A673 (cell line): Measurements from ENCODE around the gene ASB18. TPM values are rescaled to one million over a fixed set of nuclear protein-coding genes. Genes with fewer than 3 reads are reported as not detected.

ENCODE experiments used
- BruUV-seq: library from RNA; stranded (reverse); fragments of 400-500 nt; replicated peaks from 2 replicates; lab custom pipeline; 2021; lab: Mats Ljungman, UMichigan
- CTCF ChIA-PET: fragments of 300-600 bp; sonication (Branson Sonifier 250); formaldehyde crosslinking; loops from one replicate; lab custom pipeline; 2022; ENCODE audit warnings: antibody characterized with exemption; lab: Charles Lee
- POLR2A ChIA-PET: fragments of 300-600 bp; sonication (Branson Sonifier 250); formaldehyde crosslinking; loops from one replicate; lab custom pipeline; 2022; ENCODE audit warnings: antibody characterized with exemption; ENCODE audit not compliant: low non-redundant PET; lab: Charles Lee
- DNase-seq: peaks from one replicate; pipeline ENCODE4 v3.0.0-alpha.2; 2015; ENCODE audit warnings: low spot score
- H3K27ac ChIP-seq: fragments of 200-600 bp; sonication (generic); 2 replicates; pipeline ENCODE4 v1.5.1; 2016; ENCODE audit warnings: mixed run types, low read depth, mild to moderate bottlenecking, mixed read lengths, antibody characterized with exemption, low read length; ENCODE audit not compliant: poor library complexity, severe bottlenecking
- H3K27me3 ChIP-seq: fragments of 200-600 bp; sonication (generic); replicated peaks from 2 replicates; pipeline ENCODE4 v1.6.1; 2017; ENCODE audit warnings: mixed run types, low read depth, mild to moderate bottlenecking, mixed read lengths, antibody characterized with exemption, low read length; ENCODE audit not compliant: insufficient read depth, poor library complexity
- H3K36me3 ChIP-seq: fragments of 200-600 bp; sonication (generic); 2 replicates; pipeline ENCODE4 v1.6.1; 2016; ENCODE audit warnings: mixed run types, mild to moderate bottlenecking, mixed read lengths, antibody characterized with exemption, low read length; ENCODE audit not compliant: insufficient read depth, poor library complexity, severe bottlenecking
- H3K4me1 ChIP-seq: fragments of 200-600 bp; sonication (generic); 2 replicates; pipeline ENCODE4 v1.6.1; 2017; ENCODE audit warnings: mixed run types, mild to moderate bottlenecking, mixed read lengths, antibody characterized with exemption, low read length; ENCODE audit not compliant: insufficient read depth, poor library complexity, severe bottlenecking
- H3K4me3 ChIP-seq: fragments of 200-600 bp; sonication (generic); 2 replicates; pipeline ENCODE4 v1.5.1; 2016; ENCODE audit warnings: low read depth, mixed run types, mild to moderate bottlenecking, mixed read lengths, low read length; ENCODE audit not compliant: poor library complexity, severe bottlenecking
- H3K9me3 ChIP-seq: fragments of 200-600 bp; sonication (generic); 2 replicates; pipeline ENCODE4 v1.6.1; 2016; ENCODE audit warnings: mixed run types, low read depth, mild to moderate bottlenecking, mixed read lengths, antibody characterized with exemption, low read length; ENCODE audit not compliant: poor library complexity, severe bottlenecking
- intact Hi-C: fragments of 100-400 bp; cut with micrococcal nuclease; formaldehyde crosslinking; loops from one replicate; pipeline ENCODE4 v1.10.0; 2022; ENCODE audit not compliant: unreplicated experiment
- total RNA-seq: library from RNA; stranded (reverse); gene quantifications from 2 replicates; pipeline ENCODE4 v1.2.3, GENCODE V29; 2021
- TF ChIP-seq, protein P1 (sequence below): fragments of 300-800, 200-600 bp; sonication (generic); conservative IDR thresholded peaks from 2 replicates; pipeline ENCODE4 v1.5.1; 2017; ENCODE audit warnings: low read depth, mild to moderate bottlenecking, antibody characterized with exemption, low read length, moderate library complexity, mixed read lengths

ASB18 gene
- total RNA-seq, 1 experiment from 2014 or later, result not detected

DNA sequence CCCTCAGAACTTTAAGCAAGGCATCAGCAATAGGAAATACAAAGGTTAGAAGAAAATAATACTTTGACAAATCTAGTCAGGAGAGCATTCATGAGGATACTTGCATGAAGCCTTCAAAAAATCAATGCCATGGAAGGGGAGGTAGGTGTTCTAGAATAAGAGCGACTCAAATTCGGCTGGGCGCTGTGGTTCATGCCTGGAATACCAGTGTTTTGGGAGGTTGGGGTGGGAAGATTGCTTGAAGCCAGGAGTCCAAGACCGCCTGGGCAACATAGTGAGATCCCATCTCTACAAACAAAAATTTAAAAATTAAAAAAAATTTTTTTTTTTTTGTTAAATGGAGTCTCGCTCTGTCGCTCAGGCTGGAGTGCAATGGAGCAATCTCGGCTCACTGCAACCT lies 117.8 kb downstream of the ASB18 start:
- Histone ChIP-seq H3K36me3 (no peaks in the 10 kb centered on the region), H3K9me3 (no peaks in the 10 kb centered on the region), H3K27me3 (peaks cover 6% of the 10 kb centered on the region), H3K4me1 (no peaks in the 10 kb centered on the region), H3K4me3 (no peak overlapping the region), H3K27ac (no peak overlapping the region)
- intact Hi-C loops, result no loop called here
- TF ChIP-seq, protein P1, sequence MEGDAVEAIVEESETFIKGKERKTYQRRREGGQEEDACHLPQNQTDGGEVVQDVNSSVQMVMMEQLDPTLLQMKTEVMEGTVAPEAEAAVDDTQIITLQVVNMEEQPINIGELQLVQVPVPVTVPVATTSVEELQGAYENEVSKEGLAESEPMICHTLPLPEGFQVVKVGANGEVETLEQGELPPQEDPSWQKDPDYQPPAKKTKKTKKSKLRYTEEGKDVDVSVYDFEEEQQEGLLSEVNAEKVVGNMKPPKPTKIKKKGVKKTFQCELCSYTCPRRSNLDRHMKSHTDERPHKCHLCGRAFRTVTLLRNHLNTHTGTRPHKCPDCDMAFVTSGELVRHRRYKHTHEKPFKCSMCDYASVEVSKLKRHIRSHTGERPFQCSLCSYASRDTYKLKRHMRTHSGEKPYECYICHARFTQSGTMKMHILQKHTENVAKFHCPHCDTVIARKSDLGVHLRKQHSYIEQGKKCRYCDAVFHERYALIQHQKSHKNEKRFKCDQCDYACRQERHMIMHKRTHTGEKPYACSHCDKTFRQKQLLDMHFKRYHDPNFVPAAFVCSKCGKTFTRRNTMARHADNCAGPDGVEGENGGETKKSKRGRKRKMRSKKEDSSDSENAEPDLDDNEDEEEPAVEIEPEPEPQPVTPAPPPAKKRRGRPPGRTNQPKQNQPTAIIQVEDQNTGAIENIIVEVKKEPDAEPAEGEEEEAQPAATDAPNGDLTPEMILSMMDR, result no peak
- ChIA-PET CTCF (no interaction called here), POLR2A (no interaction called here)
- no TSS peak for BruUV-seq
- DNase-seq, result no peak

DNA sequence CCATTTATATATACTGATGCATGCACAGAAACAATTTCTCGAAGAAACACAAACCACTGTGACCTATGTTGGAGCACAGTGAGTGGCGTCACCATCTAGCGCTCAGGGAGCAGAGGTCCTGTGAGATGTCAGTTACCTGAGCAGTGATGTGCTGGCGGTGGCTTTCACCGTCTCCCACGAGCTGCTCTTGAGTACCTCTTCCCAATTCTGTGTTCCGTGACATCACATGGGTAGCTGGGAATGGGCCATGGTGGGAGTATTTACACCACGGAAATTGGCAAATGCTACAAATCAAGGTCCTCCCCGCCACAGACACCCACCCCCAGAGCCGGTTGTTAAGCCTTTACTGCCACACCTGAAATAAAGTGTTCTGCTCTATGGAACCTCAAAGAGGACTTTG lies 120.4 kb downstream of the ASB18 start:
- Histone ChIP-seq H3K4me1 (no peaks in the 10 kb centered on the region), H3K36me3 (no peaks in the 10 kb centered on the region), H3K27me3 (peaks cover 6% of the 10 kb centered on the region), H3K4me3 (no peak overlapping the region), H3K9me3 (no peaks in the 10 kb centered on the region), H3K27ac (no peak overlapping the region)
- TF ChIP-seq, protein P1, result no peak
- no peak for DNase-seq
- POLR2A ChIA-PET, result no interaction called here
- CTCF ChIA-PET, result interaction anchor here (0.5 to 0.6 kb wide), 2 partner anchors 417 to 441 kb away, joined by 3 to 5 read pairs; no protein-coding TSS in a partner anchor
- BruUV-seq, result no TSS peak
- intact Hi-C loops, result no loop called here

Other genes starting within 250 kb of the ASB18 start
- gene GBX2, start 96.0 kb downstream of the ASB18 start, total RNA-seq, result not detected in 2 replicates